ENCODE data around the gene ARHGDIA. TPM values are rescaled to one million over a fixed set of nuclear protein-coding genes. Genes with fewer than 3 reads are reported as not detected.

Gene ARHGDIA
- total RNA-seq, 4 donors from 2014 or later = 115 to 173 (median 164) TPM

GRCh38 chr17:81821147-81821546 lies 50.0 kb downstream of the ARHGDIA start:
- intact Hi-C loops (cut with DNase I) = no loop called here
- Histone ChIP-seq H3K4me1 (no peaks in the 10 kb centered on the region), H3K27ac (no peak overlapping the region), H3K36me3 (peaks cover 0 to 13% of the 10 kb centered on the region in 2 donors), H3K9me3 (no peaks in the 10 kb centered on the region), H3K27me3 (no peaks in the 10 kb centered on the region), H3K4me3 (replicated peaks in 1 of 3) (no peak overlapping the region)
- no peak for TF ChIP-seq CTCF (IDR thresholded peaks at IDR 0.05)
- TF ChIP-seq POLR2A (IDR thresholded peaks at IDR 0.05) = no peak
- 92 to 94% methylated on average over 2 to 7 of the region's 8 CpGs for WGBS, 2 donors
- DNase-seq = no peak

- Histone ChIP-seq H3K27ac (no peak overlapping the region), H3K4me1 (peaks cover 4 to 11% of the 10 kb centered on the region in 2 donors), H3K9me3 (no peaks in the 10 kb centered on the region), H3K36me3 (peaks cover 0 to 13% of the 10 kb centered on the region in 2 donors), H3K27me3 (no peaks in the 10 kb centered on the region), H3K4me3 (replicated peaks in 1 of 3) (no peak overlapping the region)
- intact Hi-C loops (cut with DNase I) = no loop called here
- no peak for DNase-seq
- TF ChIP-seq POLR2A (IDR thresholded peaks at IDR 0.05) = no peak
- no peak for TF ChIP-seq CTCF (IDR thresholded peaks at IDR 0.05)
- WGBS, 2 donors = 47% methylated on average over 5 of the region's 13 CpGs; no CpG with 5 or more reads in 1 of the 2 donors
These were observed 51.4 kb downstream of the ARHGDIA start for GRCh38 chr17:81819708-81820107.

GRCh38 chr17:81817758-81818147 lies 53.4 kb downstream of the ARHGDIA start:
- peaks cover 0 to under 1% of the 10 kb centered on the region in 2 donors for H3K36me3 ChIP-seq
- no peak overlapping the region for H3K4me3 ChIP-seq (replicated peaks in 1 of 3)
- no peaks in the 10 kb centered on the region for H3K27me3 ChIP-seq
- no peak overlapping the region for H3K27ac ChIP-seq
- 48 to 65% methylated on average over 7 of the region's 7 CpGs for WGBS, 2 donors
- TF ChIP-seq POLR2A (IDR thresholded peaks at IDR 0.05) (no peak), CTCF (IDR thresholded peaks at IDR 0.05) (no peak)
- H3K4me1 ChIP-seq = peaks cover 4 to 11% of the 10 kb centered on the region in 2 donors
- DNase-seq = no peak
- intact Hi-C loops (cut with DNase I) = no loop called here
- no peaks in the 10 kb centered on the region for H3K9me3 ChIP-seq

Other genes starting within 250 kb of the ARHGDIA start
- gene NPLOC4, start 234.2 kb downstream of the ARHGDIA start, total RNA-seq = 10 to 100 TPM; 45.8 to 98.5 (median 58.1) TPM
- 1 to 10 TPM in 1 of 4 donors, under 1 TPM in 2, not detected in 1; 0.29 to 2.6 (median 0.40) TPM for gene TSPAN10, start 234.1 kb downstream of the ARHGDIA start, total RNA-seq
- not detected for gene PDE6G, start 214.8 kb downstream of the ARHGDIA start, total RNA-seq
- 10 to 100 TPM; 20.5 to 46.3 (median 34.2) TPM for gene OXLD1, start 204.7 kb downstream of the ARHGDIA start, total RNA-seq
- gene CCDC137, start 204.6 kb downstream of the ARHGDIA start, total RNA-seq = 10 to 100 TPM in 1 of 4 donors, 1 to 10 TPM in 3; 4.4 to 11.4 (median 8.8) TPM
- 10 to 100 TPM; 29.7 to 46.5 (median 37.2) TPM for gene ARL16, start 187.5 kb downstream of the ARHGDIA start, total RNA-seq
- gene HGS, start 187.3 kb downstream of the ARHGDIA start, total RNA-seq = 10 to 100 TPM; 62.9 to 98.3 (median 67.3) TPM
- 10 to 100 TPM; 30.7 to 89.3 (median 46.4) TPM for gene MRPL12, start 168.0 kb downstream of the ARHGDIA start, total RNA-seq
- gene SLC25A10, start 159.1 kb downstream of the ARHGDIA start, total RNA-seq = 10 to 100 TPM in 3 of 4 donors, 1 to 10 TPM in 1; 8.9 to 26.3 (median 20.8) TPM
- gene GCGR, start 67.2 kb downstream of the ARHGDIA start, total RNA-seq = not detected
- gene MCRIP1, start 38.0 kb downstream of the ARHGDIA start, total RNA-seq = 10 to 100 TPM; 55.2 to 88.6 (median 83.7) TPM
- not detected for gene PPP1R27, start 36.3 kb downstream of the ARHGDIA start, total RNA-seq
- 1,000 to 10,000 TPM in 1 of 4 donors, 100 to 1,000 TPM in 3; 548 to 1,124 (median 681) TPM for gene P4HB, start 10.8 kb downstream of the ARHGDIA start, total RNA-seq
- 100 to 1,000 TPM in 1 of 4 donors, 10 to 100 TPM in 3; 55.5 to 106 (median 75.4) TPM for gene ALYREF, start 20.2 kb upstream of the ARHGDIA start, total RNA-seq
- 100 to 1,000 TPM in 3 of 4 donors, 10 to 100 TPM in 1; 88.8 to 202 (median 169) TPM for gene ANAPC11, start 20.4 kb upstream of the ARHGDIA start, total RNA-seq
- 1 to 10 TPM in 1 of 4 donors, under 1 TPM in 2, not detected in 1; 0.33 to 1.1 (median 0.38) TPM for gene NPB, start 30.9 kb upstream of the ARHGDIA start, total RNA-seq
- 10 to 100 TPM; 30.4 to 36.5 (median 34.2) TPM for gene PCYT2, start 40.1 kb upstream of the ARHGDIA start, total RNA-seq
- gene SIRT7, start 46.8 kb upstream of the ARHGDIA start, total RNA-seq = 10 to 100 TPM in 3 of 4 donors, 1 to 10 TPM in 1; 8.9 to 23.5 (median 15.8) TPM
- gene MAFG, start 56.4 kb upstream of the ARHGDIA start, total RNA-seq = 10 to 100 TPM; 28.2 to 51.8 (median 36.4) TPM
- 10 to 100 TPM in 2 of 4 donors, 1 to 10 TPM in 2; 5.5 to 29.2 (median 13.9) TPM for gene PYCR1, start 66.0 kb upstream of the ARHGDIA start, total RNA-seq
- not detected for gene MYADML2, start 75.9 kb upstream of the ARHGDIA start, total RNA-seq
- under 1 TPM in 1 of 4 donors, not detected in 3; 0.40 TPM for gene NOTUM, start 89.8 kb upstream of the ARHGDIA start, total RNA-seq
- 10 to 100 TPM; 23.2 to 53.6 (median 35.7) TPM for gene ASPSCR1, start 106.3 kb upstream of the ARHGDIA start, total RNA-seq
- gene CENPX, start 151.5 kb upstream of the ARHGDIA start, total RNA-seq = 10 to 100 TPM; 40.7 to 95.9 (median 78.0) TPM
- 10 to 100 TPM; 15.3 to 33.0 (median 18.9) TPM for gene LRRC45, start 152.0 kb upstream of the ARHGDIA start, total RNA-seq
- gene RAC3, start 160.3 kb upstream of the ARHGDIA start, total RNA-seq = 10 to 100 TPM; 11.8 to 23.8 (median 14.4) TPM
- gene DCXR, start 166.4 kb upstream of the ARHGDIA start, total RNA-seq = 100 to 1,000 TPM in 2 of 4 donors, 10 to 100 TPM in 2; 88.6 to 161 (median 114) TPM
- gene RFNG, start 180.5 kb upstream of the ARHGDIA start, total RNA-seq = 10 to 100 TPM; 36.0 to 49.0 (median 38.3) TPM
- 100 to 1,000 TPM in 2 of 4 donors, 10 to 100 TPM in 2; 80.1 to 164 (median 102) TPM for gene GPS1, start 180.6 kb upstream of the ARHGDIA start, total RNA-seq
- gene DUS1L, start 194.5 kb upstream of the ARHGDIA start, total RNA-seq = 10 to 100 TPM; 58.7 to 90.5 (median 75.5) TPM
- 10 to 100 TPM; 23.5 to 92.5 (median 77.3) TPM for gene FASN, start 226.9 kb upstream of the ARHGDIA start, total RNA-seq

Data from thyroid gland (tissue), 4 donors.